ENCODE measurements around the gene CDHR3. TPM values are rescaled to one million over a fixed set of nuclear protein-coding genes. Genes with fewer than 3 reads are reported as not detected.

The CDHR3 gene
- polyA plus RNA-seq, 4 donors = 4.1 to 24.1 (median 5.4) TPM

GRCh38 chr7:106019470-106019820 is 56.4 kb downstream of the CDHR3 start:
- Histone ChIP-seq H3K9me3 (ENCODE audit: control insufficient read depth in 2 of 2, insufficient read depth in 1 of 2, low read depth in 1 of 2, low read length in 1 of 2) (no peaks in the 10 kb centered on the region), H3K27me3 (ENCODE audit: control insufficient read depth in 3 of 3, insufficient read depth in 3 of 3, low read length in 3 of 3) (no peaks in the 10 kb centered on the region), H3K4me1 (ENCODE audit: control insufficient read depth in 3 of 3, insufficient read depth in 2 of 3, low read depth in 1 of 3, low read length in 2 of 3) (no peaks in the 10 kb centered on the region), H3K4me3 (ENCODE audit: low read depth in 1 of 3, low read length in 3 of 3) (no peak overlapping the region), H3K36me3 (ENCODE audit: control insufficient read depth in 3 of 3, insufficient read depth in 2 of 3, low read depth in 1 of 3, low read length in 3 of 3) (no peaks in the 10 kb centered on the region), H3K27ac (ENCODE audit: low read depth in 1 of 3, low read length in 2 of 3) (no peak overlapping the region)
- DNase-seq (no peak), FAIRE-seq (no peak)
- WGBS, 3 donors = 73 to 87% (median 83%) methylated on average over 2 of the region's 2 CpGs

GRCh38 chr7:106021151-106022067 is 58.3 kb downstream of the CDHR3 start:
- Histone ChIP-seq H3K27ac (ENCODE audit: low read depth in 1 of 3, low read length in 2 of 3) (no peak overlapping the region), H3K27me3 (ENCODE audit: control insufficient read depth in 3 of 3, insufficient read depth in 3 of 3, low read length in 3 of 3) (no peaks in the 10 kb centered on the region), H3K4me3 (ENCODE audit: low read depth in 1 of 3, low read length in 3 of 3) (no peak overlapping the region), H3K4me1 (ENCODE audit: control insufficient read depth in 3 of 3, insufficient read depth in 2 of 3, low read depth in 1 of 3, low read length in 2 of 3) (no peaks in the 10 kb centered on the region), H3K9me3 (ENCODE audit: control insufficient read depth in 2 of 2, insufficient read depth in 1 of 2, low read depth in 1 of 2, low read length in 1 of 2) (no peaks in the 10 kb centered on the region), H3K36me3 (ENCODE audit: control insufficient read depth in 3 of 3, insufficient read depth in 2 of 3, low read depth in 1 of 3, low read length in 3 of 3) (no peaks in the 10 kb centered on the region)
- no peak for DNase-seq
- FAIRE-seq = no peak
- WGBS, 3 donors = 86 to 94% (median 89%) methylated on average over 11 of the region's 11 CpGs

GRCh38 chr7:106022193-106022821 is 59.2 kb downstream of the CDHR3 start:
- FAIRE-seq = no peak
- Histone ChIP-seq H3K27me3 (ENCODE audit: control insufficient read depth in 3 of 3, insufficient read depth in 3 of 3, low read length in 3 of 3) (no peaks in the 10 kb centered on the region), H3K27ac (ENCODE audit: low read depth in 1 of 3, low read length in 2 of 3) (no peak overlapping the region), H3K9me3 (ENCODE audit: control insufficient read depth in 2 of 2, insufficient read depth in 1 of 2, low read depth in 1 of 2, low read length in 1 of 2) (no peaks in the 10 kb centered on the region), H3K4me3 (ENCODE audit: low read depth in 1 of 3, low read length in 3 of 3) (no peak overlapping the region), H3K36me3 (ENCODE audit: control insufficient read depth in 3 of 3, insufficient read depth in 2 of 3, low read depth in 1 of 3, low read length in 3 of 3) (no peaks in the 10 kb centered on the region), H3K4me1 (ENCODE audit: control insufficient read depth in 3 of 3, insufficient read depth in 2 of 3, low read depth in 1 of 3, low read length in 2 of 3) (no peaks in the 10 kb centered on the region)
- DNase-seq = peak in 1 of 2 donors; percentile 29
- 68 to 80% (median 72%) methylated on average over 8 of the region's 8 CpGs for WGBS, 3 donors

- H3K27me3 ChIP-seq (ENCODE audit: control insufficient read depth in 3 of 3, insufficient read depth in 3 of 3, low read length in 3 of 3) = no peaks in the 10 kb centered on the region
- no peak for FAIRE-seq
- H3K27ac ChIP-seq (ENCODE audit: low read depth in 1 of 3, low read length in 2 of 3) = no peak overlapping the region
- 75 to 91% (median 87%) methylated on average over 6 of the region's 6 CpGs for WGBS, 3 donors
- no peaks in the 10 kb centered on the region for H3K9me3 ChIP-seq (ENCODE audit: control insufficient read depth in 2 of 2, insufficient read depth in 1 of 2, low read depth in 1 of 2, low read length in 1 of 2)
- no peak overlapping the region for H3K4me3 ChIP-seq (ENCODE audit: low read depth in 1 of 3, low read length in 3 of 3)
- DNase-seq = no peak
- H3K36me3 ChIP-seq (ENCODE audit: control insufficient read depth in 3 of 3, insufficient read depth in 2 of 3, low read depth in 1 of 3, low read length in 3 of 3) = no peaks in the 10 kb centered on the region
- H3K4me1 ChIP-seq (ENCODE audit: control insufficient read depth in 3 of 3, insufficient read depth in 2 of 3, low read depth in 1 of 3, low read length in 2 of 3) = no peaks in the 10 kb centered on the region
These were observed 60.6 kb downstream of the CDHR3 start for GRCh38 chr7:106023369-106024322.

GRCh38 chr7:106026101-106026500 is 63.0 kb downstream of the CDHR3 start:
- H3K9me3 ChIP-seq (ENCODE audit: control insufficient read depth in 2 of 2, insufficient read depth in 1 of 2, low read depth in 1 of 2, low read length in 1 of 2) = no peaks in the 10 kb centered on the region
- no peak for FAIRE-seq
- H3K27me3 ChIP-seq (ENCODE audit: control insufficient read depth in 3 of 3, insufficient read depth in 3 of 3, low read length in 3 of 3) = no peaks in the 10 kb centered on the region
- no peaks in the 10 kb centered on the region for H3K4me1 ChIP-seq (ENCODE audit: control insufficient read depth in 3 of 3, insufficient read depth in 2 of 3, low read depth in 1 of 3, low read length in 2 of 3)
- WGBS, 3 donors = 73 to 80% (median 75%) methylated on average over 2 of the region's 2 CpGs
- H3K36me3 ChIP-seq (ENCODE audit: control insufficient read depth in 3 of 3, insufficient read depth in 2 of 3, low read depth in 1 of 3, low read length in 3 of 3) = no peaks in the 10 kb centered on the region
- no peak overlapping the region for H3K4me3 ChIP-seq (ENCODE audit: low read depth in 1 of 3, low read length in 3 of 3)
- no peak overlapping the region for H3K27ac ChIP-seq (ENCODE audit: low read depth in 1 of 3, low read length in 2 of 3)
- DNase-seq = no peak

- WGBS, 3 donors = 50 to 63% (median 61%) methylated on average over 1 of the region's 1 CpG
- Histone ChIP-seq H3K27me3 (ENCODE audit: control insufficient read depth in 3 of 3, insufficient read depth in 3 of 3, low read length in 3 of 3) (no peaks in the 10 kb centered on the region), H3K4me3 (ENCODE audit: low read depth in 1 of 3, low read length in 3 of 3) (no peak overlapping the region), H3K9me3 (ENCODE audit: control insufficient read depth in 2 of 2, insufficient read depth in 1 of 2, low read depth in 1 of 2, low read length in 1 of 2) (no peaks in the 10 kb centered on the region), H3K4me1 (ENCODE audit: control insufficient read depth in 3 of 3, insufficient read depth in 2 of 3, low read depth in 1 of 3, low read length in 2 of 3) (no peaks in the 10 kb centered on the region), H3K36me3 (ENCODE audit: control insufficient read depth in 3 of 3, insufficient read depth in 2 of 3, low read depth in 1 of 3, low read length in 3 of 3) (no peaks in the 10 kb centered on the region), H3K27ac (ENCODE audit: low read depth in 1 of 3, low read length in 2 of 3) (no peak overlapping the region)
- FAIRE-seq (no peak), DNase-seq (no peak)
These were observed 66.4 kb downstream of the CDHR3 start for GRCh38 chr7:106029451-106029850.

GRCh38 chr7:106029941-106030340 is 66.9 kb downstream of the CDHR3 start:
- WGBS, 3 donors = 90 to 100% (median 97%) methylated on average over 2 of the region's 2 CpGs
- FAIRE-seq = no peak
- no peak for DNase-seq
- Histone ChIP-seq H3K36me3 (ENCODE audit: control insufficient read depth in 3 of 3, insufficient read depth in 2 of 3, low read depth in 1 of 3, low read length in 3 of 3) (no peaks in the 10 kb centered on the region), H3K27me3 (ENCODE audit: control insufficient read depth in 3 of 3, insufficient read depth in 3 of 3, low read length in 3 of 3) (no peaks in the 10 kb centered on the region), H3K27ac (ENCODE audit: low read depth in 1 of 3, low read length in 2 of 3) (no peak overlapping the region), H3K4me3 (ENCODE audit: low read depth in 1 of 3, low read length in 3 of 3) (no peak overlapping the region), H3K4me1 (ENCODE audit: control insufficient read depth in 3 of 3, insufficient read depth in 2 of 3, low read depth in 1 of 3, low read length in 2 of 3) (no peaks in the 10 kb centered on the region), H3K9me3 (ENCODE audit: control insufficient read depth in 2 of 2, insufficient read depth in 1 of 2, low read depth in 1 of 2, low read length in 1 of 2) (no peaks in the 10 kb centered on the region)

Data from small intestine (tissue), 7 donors.